CD14-positive monocyte (primary cell): ENCODE data around the gene PLAAT3. TPM values are rescaled to one million over a fixed set of nuclear protein-coding genes. Genes with fewer than 3 reads are reported as not detected.

Experiments used
- DNase-seq, 3 donors: peaks; one replicate each; pipeline ENCODE4 v3.0.0-alpha.2; 2011 to 2022
- H2AFZ ChIP-seq: 2 replicates; pipeline ENCODE4 v1.6.0; 2012; ENCODE audit warnings: mild to moderate bottlenecking, low read depth, low read length, inconsistent platforms; ENCODE audit not compliant: insufficient read depth, poor library complexity, severe bottlenecking
- H3K27ac ChIP-seq, 2 donors: 1 replicate in 1 of 2; 2 replicates in 1 of 2; pipeline ENCODE4 v1.5.1; 2012 to 2013; ENCODE audit warnings: low read length in 2 of 2, control low read depth in 1 of 2, inconsistent platforms in 1 of 2, low read depth in 1 of 2, mild to moderate bottlenecking in 1 of 2
- H3K27me3 ChIP-seq, 2 donors: one replicate each; pipeline versions ENCODE4 v1.6.0 to v1.6.1; 2011 to 2013; ENCODE audit warnings: low read length in 2 of 2; ENCODE audit not compliant: control insufficient read depth in 2 of 2, insufficient read depth in 2 of 2
- H3K36me3 ChIP-seq, 2 donors: replicated peaks in 1 of 2; 1 replicate in 1 of 2; 2 replicates in 1 of 2; pipeline versions ENCODE4 v1.5.1 to v1.6.1; 2012 to 2013; ENCODE audit warnings: low read length in 2 of 2, control low read depth in 1 of 2, inconsistent platforms in 1 of 2, mild to moderate bottlenecking in 1 of 2; ENCODE audit not compliant: insufficient read depth in 2 of 2, control insufficient read depth in 1 of 2
- H3K4me1 ChIP-seq, 2 donors: 1 replicate in 1 of 2; 2 replicates in 1 of 2; pipeline versions ENCODE4 v1.5.1 to v1.6.1; 2012 to 2013; ENCODE audit warnings: low read length in 2 of 2, control low read depth in 1 of 2, inconsistent platforms in 1 of 2, mild to moderate bottlenecking in 1 of 2, moderate library complexity in 1 of 2; ENCODE audit not compliant: insufficient read depth in 2 of 2, control insufficient read depth in 1 of 2
- H3K4me2 ChIP-seq: replicated peaks from 2 replicates; pipeline ENCODE3; 2012; ENCODE audit warnings: low read length, moderate library complexity, mild to moderate bottlenecking; ENCODE audit not compliant: poor library complexity, severe bottlenecking; ENCODE audit errors: extremely low read depth
- H3K4me3 ChIP-seq, 3 experiments: fragments of 200-600 bp in 1 of 3; sonication (generic) in 1 of 3; replicated peaks in 1 of 3; 1 replicate in 2 of 3; 2 replicates in 1 of 3; pipeline ENCODE4 v1.5.1; 2011 to 2013; ENCODE audit warnings: low read length in 3 of 3, mild to moderate bottlenecking in 3 of 3, control low read depth in 2 of 3, low read depth in 2 of 3, inconsistent platforms in 1 of 3, moderate library complexity in 1 of 3
- H3K79me2 ChIP-seq: 2 replicates; pipeline ENCODE4 v1.6.0; 2012; ENCODE audit warnings: mild to moderate bottlenecking, control low read depth, inconsistent platforms, low read length, moderate library complexity; ENCODE audit not compliant: insufficient read depth
- H3K9ac ChIP-seq: 2 replicates; pipeline ENCODE4 v1.6.0; 2017; ENCODE audit warnings: low read length, mild to moderate bottlenecking; ENCODE audit not compliant: insufficient read depth, poor library complexity, severe bottlenecking
- H3K9me3 ChIP-seq, 2 donors: replicated peaks in 1 of 2; 1 replicate in 1 of 2; 2 replicates in 1 of 2; pipeline versions ENCODE4 v1.5.1 to v1.6.1; 2012 to 2013; ENCODE audit warnings: low read length in 2 of 2, control low read depth in 1 of 2; ENCODE audit not compliant: control insufficient read depth in 1 of 2, insufficient read depth in 1 of 2
- H4K20me1 ChIP-seq: 2 replicates; pipeline ENCODE4 v1.6.0; 2012; ENCODE audit warnings: mild to moderate bottlenecking, low read length, control low read depth, moderate library complexity; ENCODE audit not compliant: insufficient read depth
- H3K27ac Mint-ChIP-seq, 7 donors: one replicate each; pipeline ENCODE4 v1.8.0; 2020; ENCODE audit warnings: mild to moderate bottlenecking in 7 of 7, mixed read lengths in 7 of 7, moderate library complexity in 6 of 7, inconsistent platforms in 2 of 7
- H3K27me3 Mint-ChIP-seq, 3 donors: one replicate each; pipeline ENCODE4 v1.8.0; 2021 to 2022; ENCODE audit warnings: low read depth in 3 of 3, mild to moderate bottlenecking in 3 of 3, mixed read lengths in 3 of 3, moderate library complexity in 3 of 3, inconsistent platforms in 1 of 3
- H3K36me3 Mint-ChIP-seq, 2 donors: one replicate each; pipeline ENCODE4 v1.8.0; 2020; ENCODE audit warnings: mixed read lengths in 2 of 2, inconsistent platforms in 1 of 2, mild to moderate bottlenecking in 1 of 2
- H3K4me1 Mint-ChIP-seq: one replicate; pipeline ENCODE4 v1.8.0; 2020; ENCODE audit warnings: mild to moderate bottlenecking, mixed read lengths
- H3K4me3 Mint-ChIP-seq, 2 donors: one replicate each; pipeline ENCODE4 v1.8.0; 2020; ENCODE audit warnings: mild to moderate bottlenecking in 2 of 2, mixed read lengths in 2 of 2, moderate library complexity in 1 of 2
- H3K9me3 Mint-ChIP-seq, 7 donors: one replicate each; pipeline ENCODE4 v1.8.0; 2020 to 2022; ENCODE audit warnings: mixed read lengths in 7 of 7, mild to moderate bottlenecking in 6 of 7, moderate library complexity in 6 of 7, inconsistent platforms in 2 of 7
- CTCF ChIP-seq: fragments of 200-600 bp; IDR thresholded peaks from one replicate; pipeline ENCODE4 v1.8.0; 2022; ENCODE audit warnings: antibody characterized with exemption, mild to moderate bottlenecking
- WGBS: methylation state at CpG from one replicate; pipeline ENCODE4 v1.1.5; 2013; ENCODE audit warnings: missing lambda C conversion rate; ENCODE audit not compliant: insufficient coverage; 5-methylcytosine and 5-hydroxymethylcytosine counted together
- intact Hi-C, 2 donors: fragments of 100-400 bp; cut with micrococcal nuclease; formaldehyde crosslinking; loops; one replicate each; pipeline versions ENCODE4 v1.15.0 to v1.15.1; 2023
- polyA plus RNA-seq, 3 donors: library from polyadenylated mRNA; depleted of rRNA in 1 of 3; unstranded in 2 of 3; stranded (reverse) in 1 of 3; fragments of 300-500 nt in 2 of 3; fragments of >200 nt in 1 of 3; fragmentation: Illumina TruSeq in 2 of 3; gene quantifications; 1 replicate in 2 of 3; 2 replicates in 1 of 3; pipeline ENCODE4 v1.2.3, GENCODE V29; 2012 to 2021

PLAAT3 gene
- polyA plus RNA-seq, 3 donors: 20.2 to 67.3 (median 34.2) TPM

DNA sequence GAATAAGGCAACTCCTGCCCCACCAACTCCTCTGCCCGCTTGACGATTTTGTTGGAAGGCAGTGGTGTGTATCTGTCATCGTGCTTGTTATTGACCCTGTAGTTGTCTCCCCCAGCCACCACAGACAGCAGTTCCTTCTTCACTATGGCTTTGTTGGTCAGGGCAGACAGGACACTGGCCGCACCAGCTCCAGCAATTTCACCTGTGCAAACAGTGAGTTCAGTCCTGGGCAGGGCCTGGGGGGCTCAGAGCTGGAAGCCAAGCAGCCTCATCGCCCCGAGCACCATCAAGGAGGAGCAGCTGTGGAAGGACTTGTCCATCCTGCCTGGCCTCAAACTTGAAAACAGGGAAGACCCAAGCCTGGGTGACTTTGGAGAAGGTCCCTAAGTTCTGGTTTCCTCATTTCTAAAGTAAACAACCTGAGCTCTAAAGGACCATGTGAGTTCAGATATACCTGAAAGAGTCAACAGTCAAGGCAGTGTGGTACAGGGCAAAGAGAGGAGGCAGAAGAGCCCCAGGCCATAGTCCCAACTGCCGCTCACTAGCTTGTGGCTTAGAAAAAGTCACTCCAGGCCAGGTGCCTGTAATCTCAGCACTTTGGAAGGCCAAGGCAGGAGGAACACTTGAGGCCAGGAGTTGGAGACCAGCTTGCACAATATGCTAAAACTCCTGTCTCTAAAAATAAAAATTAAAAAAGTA, 55.6 kb downstream of the PLAAT3 start:
- Mint-ChIP-seq H3K4me1 (peaks cover 20% of the 10 kb centered on the region), H3K9me3 (no peaks in the 10 kb centered on the region), H3K36me3 (no peaks in the 10 kb centered on the region), H3K27me3 (peaks cover 0 to 5% (median 1%) of the 10 kb centered on the region in 3 donors), H3K27ac (no peak overlapping the region), H3K4me3 (no peak overlapping the region)
- H3K79me2 ChIP-seq: no peaks in the 10 kb centered on the region
- TF ChIP-seq CTCF: no peak
- H3K9me3 ChIP-seq: no peaks in the 10 kb centered on the region
- no peak for DNase-seq
- H3K9ac ChIP-seq: no peak overlapping the region
- peaks cover 11 to 14% of the 10 kb centered on the region in 2 donors for H3K4me1 ChIP-seq
- H3K27ac ChIP-seq: no peak overlapping the region
- no peak overlapping the region for H3K4me2 ChIP-seq
- H3K4me3 ChIP-seq: no peak overlapping the region
- H4K20me1 ChIP-seq: no peaks in the 10 kb centered on the region
- WGBS: 95% methylated on average over 6 of the region's 7 CpGs
- no peaks in the 10 kb centered on the region for H3K36me3 ChIP-seq
- H3K27me3 ChIP-seq: no peaks in the 10 kb centered on the region
- intact Hi-C loops: no loop called here
- no peak overlapping the region for H2AFZ ChIP-seq

- Mint-ChIP-seq H3K36me3 (no peaks in the 10 kb centered on the region), H3K4me3 (no peak overlapping the region), H3K27ac (no peak overlapping the region), H3K4me1 (peaks cover 26% of the 10 kb centered on the region), H3K27me3 (peaks cover 0 to 5% (median 4%) of the 10 kb centered on the region in 3 donors), H3K9me3 (no peaks in the 10 kb centered on the region)
- no peak overlapping the region for H3K4me3 ChIP-seq
- H3K9me3 ChIP-seq: no peaks in the 10 kb centered on the region
- H2AFZ ChIP-seq: no peak overlapping the region
- no peaks in the 10 kb centered on the region for H3K27me3 ChIP-seq
- no peaks in the 10 kb centered on the region for H3K79me2 ChIP-seq
- intact Hi-C loops: no loop called here
- no peak for DNase-seq
- no peak for TF ChIP-seq CTCF
- no peaks in the 10 kb centered on the region for H3K36me3 ChIP-seq
- H3K4me1 ChIP-seq: peaks cover 15 to 17% of the 10 kb centered on the region in 2 donors
- H3K4me2 ChIP-seq: no peak overlapping the region
- no peaks in the 10 kb centered on the region for H4K20me1 ChIP-seq
- 72% methylated on average over 3 of the region's 7 CpGs for WGBS
- no peak overlapping the region for H3K27ac ChIP-seq
- no peak overlapping the region for H3K9ac ChIP-seq
These were observed 56.7 kb downstream of the PLAAT3 start for GRCh38 chr11:63557570-63557969.
